ENCODE results near the gene TAMALIN.

Gene TAMALIN

DNA sequence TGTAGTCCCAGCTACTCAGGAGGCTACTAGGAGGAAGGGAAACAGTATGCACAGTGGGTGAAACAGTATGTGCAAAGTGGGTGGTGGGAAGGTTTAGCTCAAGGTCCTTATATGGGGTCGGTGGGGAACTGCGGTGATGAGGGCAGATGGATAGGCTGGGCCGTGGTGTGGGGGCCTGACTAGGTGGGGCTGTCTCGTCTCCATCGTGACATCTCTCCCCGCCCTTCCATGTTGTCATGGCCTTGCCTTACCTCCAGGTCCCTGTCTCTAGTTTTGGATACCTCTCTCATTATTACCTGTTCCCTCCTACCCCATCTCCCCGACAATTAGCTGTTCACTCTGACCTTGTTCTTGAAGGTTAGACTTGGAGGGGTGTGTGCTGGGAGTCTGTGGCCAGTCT lies 40.1 kb downstream of the TAMALIN start:
- peaks cover 2% of the 10 kb centered on the region for H3K36me3 Mint-ChIP-seq
- peaks cover 39% of the 10 kb centered on the region for H3K4me1 Mint-ChIP-seq (ENCODE audit: low read depth)
- H3K9me3 Mint-ChIP-seq (ENCODE audit: low read depth) = no peaks in the 10 kb centered on the region
- no peaks in the 10 kb centered on the region for H3K27me3 Mint-ChIP-seq
- no peak overlapping the region for H3K27ac Mint-ChIP-seq
- H3K4me3 Mint-ChIP-seq = no peak overlapping the region

- Mint-ChIP-seq H3K4me1 (ENCODE audit: low read depth) (peaks cover 43% of the 10 kb centered on the region), H3K36me3 (peaks cover 2% of the 10 kb centered on the region), H3K27me3 (no peaks in the 10 kb centered on the region), H3K27ac (peak overlapping the region; percentile 90), H3K9me3 (ENCODE audit: low read depth) (no peaks in the 10 kb centered on the region), H3K4me3 (peak overlapping the region; percentile 80)
These were observed 42.5 kb downstream of the TAMALIN start for GRCh38 chr12:52049286-52049685.

DNA sequence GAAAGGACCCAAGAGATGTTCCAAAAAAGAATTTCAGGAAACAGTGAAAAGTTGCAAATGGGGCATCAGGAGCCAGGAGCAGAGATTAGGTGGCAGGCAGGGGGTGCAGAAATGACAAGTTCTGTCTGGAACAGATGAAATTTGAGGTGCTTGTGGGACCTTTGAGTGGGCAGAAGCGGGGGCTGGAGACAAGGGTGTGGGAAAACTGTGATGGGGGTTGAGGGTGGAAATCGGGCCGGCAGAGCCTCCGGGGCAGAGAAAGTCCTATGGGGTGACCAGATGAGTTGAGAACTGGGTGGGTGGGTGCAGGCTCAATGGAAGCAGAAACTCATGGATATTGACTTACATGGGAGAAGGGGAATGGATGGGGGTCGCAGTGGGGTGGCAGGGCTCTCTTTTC lies 42.9 kb downstream of the TAMALIN start:
- H3K4me3 Mint-ChIP-seq = peak overlapping the region; percentile 80
- peak overlapping the region; percentile 90 for H3K27ac Mint-ChIP-seq
- H3K36me3 Mint-ChIP-seq = peaks cover 2% of the 10 kb centered on the region
- H3K4me1 Mint-ChIP-seq (ENCODE audit: low read depth) = peaks cover 40% of the 10 kb centered on the region
- H3K27me3 Mint-ChIP-seq = no peaks in the 10 kb centered on the region
- no peaks in the 10 kb centered on the region for H3K9me3 Mint-ChIP-seq (ENCODE audit: low read depth)

- H3K36me3 Mint-ChIP-seq = peaks cover 2% of the 10 kb centered on the region
- H3K4me1 Mint-ChIP-seq (ENCODE audit: low read depth) = peaks cover 39% of the 10 kb centered on the region
- no peaks in the 10 kb centered on the region for H3K27me3 Mint-ChIP-seq
- peak overlapping the region; percentile 90 for H3K27ac Mint-ChIP-seq
- H3K9me3 Mint-ChIP-seq (ENCODE audit: low read depth) = no peaks in the 10 kb centered on the region
- H3K4me3 Mint-ChIP-seq = peak overlapping the region; percentile 80
These were observed 43.5 kb downstream of the TAMALIN start for GRCh38 chr12:52050116-52050757.

DNA sequence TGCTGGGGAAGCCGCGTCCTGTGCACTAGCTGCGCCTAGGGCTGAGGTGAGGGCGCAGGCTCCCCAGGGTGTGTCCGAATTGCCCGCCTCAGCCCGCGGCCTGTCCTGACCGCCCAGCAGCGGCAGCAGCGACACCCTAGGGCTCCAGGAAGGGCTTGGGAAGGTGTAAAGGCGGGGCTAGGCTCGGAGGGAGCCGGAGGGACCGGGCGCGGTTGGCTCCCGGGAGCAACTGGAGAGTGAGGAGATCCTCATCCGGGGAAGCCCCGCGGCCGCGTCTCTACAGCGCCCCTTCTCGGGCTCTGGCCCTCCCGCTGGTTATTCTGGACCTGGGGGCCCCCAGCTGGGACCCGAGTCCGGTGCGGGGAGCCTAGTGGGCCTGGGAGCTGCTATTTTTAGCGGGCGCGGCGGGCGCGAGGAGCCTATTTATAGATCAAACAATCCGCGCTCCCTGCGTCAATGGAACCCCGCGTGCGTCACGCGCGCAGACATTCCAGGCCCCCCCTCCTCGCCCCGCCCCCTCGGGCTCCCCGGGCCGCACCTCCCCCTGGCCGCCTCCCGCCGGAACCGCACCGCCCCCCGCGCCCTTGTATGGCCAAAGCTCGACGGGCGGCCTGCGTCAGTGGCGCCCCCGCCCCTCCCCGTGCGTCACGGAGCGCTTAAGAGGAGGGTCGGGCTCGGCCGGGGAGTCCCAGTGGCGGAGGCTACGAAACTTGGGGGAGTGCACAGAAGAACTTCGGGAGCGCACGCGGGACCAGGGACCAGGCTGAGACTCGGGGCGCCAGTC lies 44.2 kb downstream of the TAMALIN start, which contains the start of gene NR4A1:
Gene NR4A1, plus strand, starts transcription at position 685 of the 784 bp plus-strand sequence. CDS start 2,887 bp downstream, outside the sequence.
- Mint-ChIP-seq H3K4me1 (ENCODE audit: low read depth) (peaks cover 35% of the 10 kb centered on the region), H3K9me3 (ENCODE audit: low read depth) (no peaks in the 10 kb centered on the region), H3K36me3 (peaks cover 2% of the 10 kb centered on the region), H3K27me3 (no peaks in the 10 kb centered on the region), H3K4me3 (peak within 1 kb of the TSS; percentile 96), H3K27ac (peak within 1 kb of the TSS; percentile 90)

- H3K36me3 Mint-ChIP-seq = peaks cover 2% of the 10 kb centered on the region
- no peak overlapping the region for H3K27ac Mint-ChIP-seq
- H3K27me3 Mint-ChIP-seq = no peaks in the 10 kb centered on the region
- H3K4me1 Mint-ChIP-seq (ENCODE audit: low read depth) = peaks cover 36% of the 10 kb centered on the region
- no peaks in the 10 kb centered on the region for H3K9me3 Mint-ChIP-seq (ENCODE audit: low read depth)
- peak overlapping the region; percentile 96 for H3K4me3 Mint-ChIP-seq
These were observed 45.9 kb downstream of the TAMALIN start for GRCh38 chr12:52052468-52053186.

DNA sequence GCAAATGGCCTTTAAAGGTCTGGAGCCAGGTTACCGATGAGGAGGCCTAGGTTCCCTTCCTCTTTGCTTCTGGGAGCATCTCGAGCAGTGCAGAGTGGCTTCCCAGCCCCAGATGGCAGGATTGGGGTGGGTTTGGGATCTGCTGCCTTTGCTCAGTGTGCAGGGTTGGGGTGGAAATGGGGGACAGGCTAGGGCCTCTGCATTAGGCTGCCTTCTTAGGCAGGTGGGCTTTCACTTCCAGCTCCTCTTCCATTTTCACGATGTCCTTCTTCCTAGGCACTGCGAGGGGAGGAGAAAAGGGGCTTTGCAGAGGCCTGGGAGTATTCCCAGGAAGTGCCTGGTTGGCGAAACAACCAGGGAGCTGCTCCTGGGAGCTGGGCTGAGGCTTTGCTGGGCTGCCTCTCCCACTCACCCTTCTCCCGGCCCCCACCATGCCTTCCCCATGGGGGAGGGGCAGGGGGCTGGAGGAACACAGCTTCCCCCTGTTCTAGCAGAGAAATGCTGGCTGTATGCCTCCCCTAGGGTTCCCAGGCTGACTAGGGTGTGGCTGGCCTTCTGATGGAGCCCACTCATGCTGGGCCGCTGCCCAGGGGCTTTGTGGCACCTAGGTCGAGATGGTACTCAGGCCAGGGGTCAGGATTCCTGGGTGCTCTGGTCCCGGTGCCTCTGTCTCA lies 46.9 kb downstream of the TAMALIN start:
- Mint-ChIP-seq H3K27me3 (no peaks in the 10 kb centered on the region), H3K4me1 (ENCODE audit: low read depth) (peaks cover 36% of the 10 kb centered on the region), H3K9me3 (ENCODE audit: low read depth) (no peaks in the 10 kb centered on the region), H3K36me3 (peaks cover 2% of the 10 kb centered on the region), H3K27ac (no peak overlapping the region), H3K4me3 (peak overlapping the region; percentile 96)

- no peaks in the 10 kb centered on the region for H3K27me3 Mint-ChIP-seq
- H3K27ac Mint-ChIP-seq = no peak overlapping the region
- no peaks in the 10 kb centered on the region for H3K9me3 Mint-ChIP-seq (ENCODE audit: low read depth)
- no peaks in the 10 kb centered on the region for H3K36me3 Mint-ChIP-seq
- H3K4me1 Mint-ChIP-seq (ENCODE audit: low read depth) = peaks cover 32% of the 10 kb centered on the region
- H3K4me3 Mint-ChIP-seq = peak overlapping the region; percentile 96
These were observed 47.6 kb downstream of the TAMALIN start for GRCh38 chr12:52054231-52054832.

DNA sequence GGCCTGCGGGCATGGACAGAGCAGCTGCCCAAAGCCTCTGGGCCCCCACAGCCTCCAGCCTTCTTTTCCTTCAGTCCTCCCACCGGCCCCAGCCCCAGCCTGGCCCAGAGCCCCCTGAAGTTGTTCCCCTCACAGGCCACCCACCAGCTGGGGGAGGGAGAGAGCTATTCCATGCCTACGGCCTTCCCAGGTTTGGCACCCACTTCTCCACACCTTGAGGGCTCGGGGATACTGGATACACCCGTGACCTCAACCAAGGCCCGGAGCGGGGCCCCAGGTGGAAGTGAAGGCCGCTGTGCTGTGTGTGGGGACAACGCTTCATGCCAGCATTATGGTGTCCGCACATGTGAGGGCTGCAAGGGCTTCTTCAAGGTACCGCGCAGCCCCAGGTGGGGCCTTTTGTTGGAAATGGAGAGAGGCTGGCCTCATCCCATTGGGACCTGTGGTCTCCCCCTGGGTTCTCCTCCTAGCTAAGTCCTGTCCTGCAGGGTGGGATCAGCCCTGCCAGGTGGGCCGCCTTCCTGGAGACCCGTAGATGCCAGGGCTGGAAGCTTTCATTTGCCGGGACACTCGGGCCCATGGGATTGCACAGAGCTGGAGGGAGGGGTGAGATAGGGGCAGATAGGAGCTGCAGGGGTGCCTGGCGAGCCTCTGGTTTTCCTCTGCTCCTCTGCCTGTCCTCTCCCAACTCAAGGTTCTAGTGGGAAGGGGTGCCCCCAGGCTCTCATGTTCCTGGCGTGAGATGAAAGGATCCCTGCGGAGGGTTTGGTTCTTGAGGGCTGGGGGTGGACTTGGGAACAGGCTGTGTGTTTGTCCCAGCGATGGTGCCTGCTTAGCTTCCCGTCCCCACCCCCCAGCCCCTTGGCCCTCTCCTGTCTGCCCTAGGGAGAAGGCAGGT lies 48.3 kb downstream of the TAMALIN start:
- no peaks in the 10 kb centered on the region for H3K9me3 Mint-ChIP-seq (ENCODE audit: low read depth)
- no peaks in the 10 kb centered on the region for H3K27me3 Mint-ChIP-seq
- peaks cover 24% of the 10 kb centered on the region for H3K4me1 Mint-ChIP-seq (ENCODE audit: low read depth)
- H3K4me3 Mint-ChIP-seq = no peak overlapping the region
- H3K27ac Mint-ChIP-seq = no peak overlapping the region
- H3K36me3 Mint-ChIP-seq = no peaks in the 10 kb centered on the region

DNA sequence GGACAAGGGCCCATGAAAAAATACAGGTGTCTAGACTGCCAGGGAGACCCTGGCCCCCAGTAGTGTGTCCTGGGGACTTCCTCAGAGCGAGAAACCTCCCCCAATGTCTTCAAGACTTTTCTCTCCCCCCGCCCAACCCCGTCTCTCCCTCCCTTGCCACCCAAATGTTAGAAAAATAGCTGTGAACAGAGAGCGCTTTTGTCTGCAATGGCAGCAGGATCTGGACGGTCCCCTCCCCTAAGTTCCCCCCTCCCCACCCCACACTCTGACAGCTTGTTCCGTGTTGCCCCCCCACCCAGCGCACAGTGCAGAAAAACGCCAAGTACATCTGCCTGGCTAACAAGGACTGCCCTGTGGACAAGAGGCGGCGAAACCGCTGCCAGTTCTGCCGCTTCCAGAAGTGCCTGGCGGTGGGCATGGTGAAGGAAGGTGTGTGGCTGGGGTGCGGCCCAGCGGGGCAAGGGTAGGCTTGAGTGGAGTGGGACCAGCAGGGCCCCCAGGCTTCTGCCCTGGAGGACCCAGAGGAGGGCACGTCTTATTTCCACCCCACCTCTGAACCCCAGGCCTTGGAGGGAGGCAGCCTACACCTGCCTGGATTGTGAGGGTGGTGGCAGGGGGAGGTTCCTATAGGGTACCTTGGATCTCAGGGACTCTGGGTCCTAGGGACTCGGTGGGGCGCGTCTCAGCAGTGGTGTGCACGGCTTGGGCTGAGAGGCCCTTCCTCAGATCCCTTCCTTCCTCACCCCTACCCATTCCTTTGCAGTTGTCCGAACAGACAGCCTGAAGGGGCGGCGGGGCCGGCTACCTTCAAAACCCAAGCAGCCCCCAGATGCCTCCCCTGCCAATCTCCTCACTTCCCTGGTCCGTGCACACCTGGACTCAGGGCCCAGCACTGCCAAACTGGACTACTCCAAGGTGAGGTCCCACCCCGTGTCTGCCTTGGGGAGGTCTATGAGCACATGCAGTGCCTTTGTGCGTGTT lies 49.3 kb downstream of the TAMALIN start:
- Mint-ChIP-seq H3K4me3 (peak overlapping the region; percentile 32), H3K27me3 (no peaks in the 10 kb centered on the region), H3K36me3 (no peaks in the 10 kb centered on the region)

GRCh38 chr12:52056801-52057637 lies 50.3 kb downstream of the TAMALIN start:
- Mint-ChIP-seq H3K4me1 (ENCODE audit: low read depth) (peaks cover 15% of the 10 kb centered on the region), H3K27ac (no peak overlapping the region), H3K36me3 (no peaks in the 10 kb centered on the region), H3K4me3 (no peak overlapping the region), H3K27me3 (no peaks in the 10 kb centered on the region), H3K9me3 (ENCODE audit: low read depth) (no peaks in the 10 kb centered on the region)

More for the DNA sequence above, 49.3 kb downstream of the TAMALIN start:
- Mint-ChIP-seq H3K9me3 (ENCODE audit: low read depth) (no peaks in the 10 kb centered on the region), H3K4me1 (ENCODE audit: low read depth) (peaks cover 20% of the 10 kb centered on the region), H3K27ac (peak overlapping the region; percentile 41)

Measured in activated naive CD8-positive, alpha-beta T cell (primary cell).